ENCODE measurements around the gene DR1. TPM values are rescaled to one million over a fixed set of nuclear protein-coding genes. Genes with fewer than 3 reads are reported as not detected.
A peak's percentile ranks its signal among the peaks of the same experiment; 100 is the strongest.

The DR1 gene
- total RNA-seq, 1 donor from 2014 or later: 8.7 TPM

DNA sequence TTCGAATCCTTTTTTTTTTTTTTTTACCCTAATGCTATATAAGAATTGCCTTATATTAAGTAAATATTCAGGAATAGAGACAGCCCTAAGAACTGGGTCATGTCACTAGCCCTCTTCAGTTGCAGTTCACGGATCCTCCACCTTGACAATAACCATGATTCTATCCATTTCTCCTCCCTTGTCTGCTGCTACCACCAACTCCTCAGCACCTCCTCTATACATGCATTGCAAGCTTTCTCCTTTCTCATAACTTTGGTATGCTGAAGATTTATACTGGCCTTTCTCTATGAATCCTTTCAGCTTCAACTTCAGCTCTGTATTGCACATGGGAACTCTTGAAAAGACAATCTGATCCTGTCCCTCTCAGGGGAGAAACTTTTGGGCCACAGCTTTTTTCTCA is 14.3 kb upstream of the DR1 start:
- no peak overlapping the region for H3K27ac ChIP-seq
- no peak overlapping the region for H3K4me3 ChIP-seq
- H3K27me3 ChIP-seq: no peaks in the 10 kb centered on the region
- TF ChIP-seq, protein P1, sequence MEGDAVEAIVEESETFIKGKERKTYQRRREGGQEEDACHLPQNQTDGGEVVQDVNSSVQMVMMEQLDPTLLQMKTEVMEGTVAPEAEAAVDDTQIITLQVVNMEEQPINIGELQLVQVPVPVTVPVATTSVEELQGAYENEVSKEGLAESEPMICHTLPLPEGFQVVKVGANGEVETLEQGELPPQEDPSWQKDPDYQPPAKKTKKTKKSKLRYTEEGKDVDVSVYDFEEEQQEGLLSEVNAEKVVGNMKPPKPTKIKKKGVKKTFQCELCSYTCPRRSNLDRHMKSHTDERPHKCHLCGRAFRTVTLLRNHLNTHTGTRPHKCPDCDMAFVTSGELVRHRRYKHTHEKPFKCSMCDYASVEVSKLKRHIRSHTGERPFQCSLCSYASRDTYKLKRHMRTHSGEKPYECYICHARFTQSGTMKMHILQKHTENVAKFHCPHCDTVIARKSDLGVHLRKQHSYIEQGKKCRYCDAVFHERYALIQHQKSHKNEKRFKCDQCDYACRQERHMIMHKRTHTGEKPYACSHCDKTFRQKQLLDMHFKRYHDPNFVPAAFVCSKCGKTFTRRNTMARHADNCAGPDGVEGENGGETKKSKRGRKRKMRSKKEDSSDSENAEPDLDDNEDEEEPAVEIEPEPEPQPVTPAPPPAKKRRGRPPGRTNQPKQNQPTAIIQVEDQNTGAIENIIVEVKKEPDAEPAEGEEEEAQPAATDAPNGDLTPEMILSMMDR (IDR thresholded peaks at IDR 0.05): no peak
- DNase-seq (ENCODE audit: low spot score in 2 of 2): no peak
- no peaks in the 10 kb centered on the region for H3K4me1 ChIP-seq
- H3K9me3 ChIP-seq: no peaks in the 10 kb centered on the region
- H3K36me3 ChIP-seq: no peaks in the 10 kb centered on the region
- intact Hi-C loops (cut with DNase I): no loop called here

DNA sequence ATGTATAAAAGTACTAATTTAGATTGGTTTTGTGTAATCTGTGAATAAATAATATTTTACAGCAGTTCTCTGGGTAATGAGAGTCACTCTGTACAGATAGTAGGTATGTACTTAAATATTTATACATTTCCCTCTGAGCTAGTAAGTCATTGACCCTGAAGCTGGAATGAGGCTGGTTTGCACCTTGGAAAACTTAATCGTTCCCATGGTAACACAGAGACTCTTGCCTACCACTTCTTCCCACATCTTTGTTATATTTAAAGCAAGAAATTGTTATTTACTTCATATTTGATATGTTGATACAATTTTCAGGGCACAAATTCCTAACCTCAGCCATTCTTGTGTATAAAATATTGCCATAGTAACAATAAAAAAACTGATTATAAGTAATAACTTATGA is 13.3 kb upstream of the DR1 start:
- H3K9me3 ChIP-seq: no peaks in the 10 kb centered on the region
- H3K27me3 ChIP-seq: no peaks in the 10 kb centered on the region
- TF ChIP-seq, protein P1 (IDR thresholded peaks at IDR 0.05): no peak
- H3K27ac ChIP-seq: no peak overlapping the region
- no peak overlapping the region for H3K4me3 ChIP-seq
- DNase-seq (ENCODE audit: low spot score in 2 of 2): no peak
- H3K4me1 ChIP-seq: no peaks in the 10 kb centered on the region
- H3K36me3 ChIP-seq: no peaks in the 10 kb centered on the region
- intact Hi-C loops (cut with DNase I): no loop called here

DNA sequence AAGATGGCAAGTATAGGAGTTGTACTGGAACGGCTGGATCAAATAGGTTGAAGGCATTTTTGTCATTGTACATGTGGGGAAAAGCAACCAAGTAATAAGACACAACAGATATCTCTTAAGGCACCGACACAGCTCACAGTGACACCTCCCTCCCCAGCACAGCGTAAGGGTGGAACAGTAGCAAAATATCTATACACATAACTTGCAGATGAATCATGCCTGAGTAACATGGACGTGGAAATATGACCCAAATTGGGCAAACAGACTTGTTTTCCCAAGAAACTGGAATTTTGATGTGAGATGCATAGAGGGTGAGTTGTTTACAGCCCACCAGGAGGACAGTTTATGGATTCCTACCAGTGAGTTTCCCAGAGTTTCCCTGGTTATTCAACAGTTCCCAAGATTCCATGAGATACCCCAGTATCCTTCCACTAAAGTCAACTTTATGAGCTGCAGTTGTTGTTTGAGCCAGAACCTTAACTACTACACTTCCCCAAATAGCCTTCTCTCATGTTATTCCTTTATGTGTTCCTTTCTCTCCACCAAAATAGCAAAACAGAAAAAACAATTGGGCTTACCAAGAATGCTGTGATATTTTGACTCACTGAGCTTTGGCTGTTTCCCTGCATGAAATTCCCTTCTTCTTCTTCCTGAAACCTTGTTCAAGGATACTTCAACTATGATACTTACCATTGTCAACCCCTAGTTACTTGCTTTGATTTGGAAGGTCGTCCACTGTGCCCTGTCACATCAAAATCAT is 7.1 kb upstream of the DR1 start:
- H3K27me3 ChIP-seq: no peaks in the 10 kb centered on the region
- DNase-seq (ENCODE audit: low spot score in 2 of 2): no peak
- TF ChIP-seq, protein P1 (IDR thresholded peaks at IDR 0.05): no peak
- intact Hi-C loops (cut with DNase I): no loop called here
- H3K36me3 ChIP-seq: no peaks in the 10 kb centered on the region
- H3K4me1 ChIP-seq: no peaks in the 10 kb centered on the region
- no peaks in the 10 kb centered on the region for H3K9me3 ChIP-seq
- H3K4me3 ChIP-seq: no peak overlapping the region
- H3K27ac ChIP-seq: peak overlapping the region; percentile 6 to 53

DNA sequence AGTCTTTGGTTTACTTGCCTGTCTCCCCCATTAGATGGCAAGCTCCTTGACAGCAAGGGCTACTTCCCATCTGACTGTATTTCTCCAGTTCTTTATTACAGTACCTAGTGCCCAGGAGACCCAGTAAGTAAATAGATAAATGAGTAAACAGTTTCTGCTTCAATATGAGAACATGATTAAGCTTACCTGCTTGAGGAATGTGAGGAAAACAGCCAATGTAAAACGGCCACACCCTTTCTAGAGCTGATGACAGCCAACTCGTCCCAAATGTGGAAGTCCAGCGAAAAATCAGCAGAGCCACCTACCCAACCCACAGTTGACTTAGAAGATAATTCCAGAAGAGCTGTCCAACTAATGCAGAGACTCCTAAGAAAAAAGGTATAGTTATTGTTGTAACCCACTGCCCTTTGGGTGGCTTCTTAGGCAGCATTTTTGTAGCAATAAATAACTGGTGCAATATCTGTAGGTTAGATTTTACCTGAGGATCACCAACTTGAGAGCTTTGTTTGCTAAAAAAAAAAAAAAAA is 6.5 kb upstream of the DR1 start:
- no peaks in the 10 kb centered on the region for H3K27me3 ChIP-seq
- intact Hi-C loops (cut with DNase I): no loop called here
- H3K27ac ChIP-seq: peak overlapping the region; percentile 6 to 53

DNA sequence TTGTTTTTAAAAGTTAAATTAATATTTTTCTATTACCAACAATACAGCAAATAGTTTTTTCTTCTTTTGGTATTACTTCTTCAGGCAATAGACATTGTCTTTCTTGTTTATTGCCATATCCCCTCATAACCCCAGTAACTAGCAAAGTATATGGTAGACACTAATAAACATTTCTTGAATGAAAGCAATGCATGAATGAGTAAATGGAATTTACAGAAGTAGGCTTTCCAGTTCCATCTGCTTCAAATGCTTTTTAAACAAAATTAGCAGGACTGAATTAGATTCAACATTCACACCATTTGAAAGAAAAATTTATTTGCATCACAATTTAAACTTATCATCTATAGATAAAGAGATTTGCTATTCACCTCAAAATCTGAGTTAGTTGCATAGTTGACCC is 5.6 kb upstream of the DR1 start:
- H3K36me3 ChIP-seq: no peaks in the 10 kb centered on the region
- peaks cover 0 to 2% of the 10 kb centered on the region in 2 donors for H3K4me1 ChIP-seq
- intact Hi-C loops (cut with DNase I): loop anchor here (10.0 kb wide), 2 partner anchors 275 to 1075 kb away; partner anchors contain the start of gene ABCD3
- TF ChIP-seq, protein P1 (IDR thresholded peaks at IDR 0.05): no peak
- no peaks in the 10 kb centered on the region for H3K27me3 ChIP-seq
- DNase-seq (ENCODE audit: low spot score in 2 of 2): no peak
- no peak overlapping the region for H3K4me3 ChIP-seq
- no peak overlapping the region for H3K27ac ChIP-seq
- no peaks in the 10 kb centered on the region for H3K9me3 ChIP-seq

More for the DNA sequence above, 6.5 kb upstream of the DR1 start:
- no peak for DNase-seq (ENCODE audit: low spot score in 2 of 2)
- TF ChIP-seq, protein P1 (IDR thresholded peaks at IDR 0.05): no peak
- no peaks in the 10 kb centered on the region for H3K36me3 ChIP-seq
- no peak overlapping the region for H3K4me3 ChIP-seq
- H3K9me3 ChIP-seq: no peaks in the 10 kb centered on the region
- no peaks in the 10 kb centered on the region for H3K4me1 ChIP-seq

All from ascending aorta (tissue), 2 donors.